Calu3 (cell line): Measurements from ENCODE around the gene CCL4. TPM values are rescaled to one million over a fixed set of nuclear protein-coding genes. Genes with fewer than 3 reads are reported as not detected.
"Not testable (repeated sequence)": the region's sequence is repeated elsewhere in the genome, so short reads cannot be mapped to it uniquely, and the experiment has no call there.

Source experiments
- BruUV-seq: library from RNA; stranded (reverse); fragments of 400-500 nt; replicated peaks from 2 replicates; lab custom pipeline; 2021; lab: Mats Ljungman, UMichigan
- CTCF ChIA-PET: fragments of 300-600 bp; sonication (Branson Sonifier 250); formaldehyde crosslinking; loops from one replicate; lab custom pipeline; 2022; ENCODE audit warnings: antibody characterized with exemption; lab: Charles Lee
- DNase-seq: peaks from one replicate; pipeline ENCODE4 v3.0.0; 2022
- H3K27ac Mint-ChIP-seq: one replicate; pipeline ENCODE4 v1.8.0; 2022; ENCODE audit warnings: mixed read lengths; ENCODE audit not compliant: unreplicated experiment
- H3K27me3 Mint-ChIP-seq: one replicate; pipeline ENCODE4 v1.8.0; 2022; ENCODE audit warnings: mixed read lengths; ENCODE audit not compliant: unreplicated experiment
- H3K36me3 Mint-ChIP-seq: one replicate; pipeline ENCODE4 v1.8.0; 2022; ENCODE audit warnings: mild to moderate bottlenecking, moderate library complexity, mixed read lengths; ENCODE audit not compliant: insufficient read depth, unreplicated experiment
- H3K4me1 Mint-ChIP-seq: one replicate; pipeline ENCODE4 v1.8.0; 2022; ENCODE audit warnings: mild to moderate bottlenecking, low read depth, mixed read lengths; ENCODE audit not compliant: unreplicated experiment
- H3K4me3 Mint-ChIP-seq: one replicate; pipeline ENCODE4 v1.8.0; 2022; ENCODE audit warnings: mild to moderate bottlenecking, low read depth, moderate library complexity, mixed read lengths; ENCODE audit not compliant: unreplicated experiment
- H3K9me3 Mint-ChIP-seq: one replicate; pipeline ENCODE4 v1.8.0; 2022; ENCODE audit warnings: low read depth, mixed read lengths; ENCODE audit not compliant: unreplicated experiment
- intact Hi-C: fragments of 100-400 bp; cut with micrococcal nuclease; formaldehyde crosslinking; loops from one replicate; pipeline ENCODE4 v1.10.0; 2022; ENCODE audit not compliant: unreplicated experiment
- total RNA-seq: library from RNA; stranded (reverse); gene quantifications from 2 replicates; pipeline ENCODE4 v1.2.3, GENCODE V29; 2022
- TF ChIP-seq, protein P1 (sequence below): fragments of 200-600 bp; IDR thresholded peaks from one replicate; pipeline ENCODE4 v1.8.0; 2022; ENCODE audit warnings: antibody characterized with exemption; ENCODE audit not compliant: unreplicated experiment

CCL4 gene
- total RNA-seq, 1 experiment from 2014 or later, result not detected

DNA sequence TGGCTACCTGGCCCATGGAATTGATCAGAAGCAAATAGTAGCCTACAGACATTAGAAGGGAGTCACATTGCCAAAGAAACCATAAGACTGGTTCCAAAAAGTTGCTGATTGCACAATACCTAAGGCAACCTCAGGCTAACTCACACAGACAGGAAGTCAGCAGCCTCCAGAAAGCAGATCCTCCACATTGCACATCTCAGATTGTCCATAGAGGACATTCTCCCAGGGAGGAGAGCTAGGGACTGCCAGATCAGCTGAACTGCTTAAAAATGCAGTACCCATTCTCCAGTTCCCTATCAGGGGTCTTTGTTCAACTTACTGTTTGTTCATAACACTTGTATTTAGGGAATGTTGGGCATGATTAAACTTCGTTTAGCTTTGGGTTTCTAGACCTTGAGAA lies 17.9 kb upstream of the CCL4 start:
- peaks cover 9% of the 10 kb centered on the region for H3K4me1 Mint-ChIP-seq
- no peaks in the 10 kb centered on the region for H3K9me3 Mint-ChIP-seq
- no peak overlapping the region for H3K27ac Mint-ChIP-seq
- BruUV-seq, result no TSS peak
- TF ChIP-seq, protein P1, sequence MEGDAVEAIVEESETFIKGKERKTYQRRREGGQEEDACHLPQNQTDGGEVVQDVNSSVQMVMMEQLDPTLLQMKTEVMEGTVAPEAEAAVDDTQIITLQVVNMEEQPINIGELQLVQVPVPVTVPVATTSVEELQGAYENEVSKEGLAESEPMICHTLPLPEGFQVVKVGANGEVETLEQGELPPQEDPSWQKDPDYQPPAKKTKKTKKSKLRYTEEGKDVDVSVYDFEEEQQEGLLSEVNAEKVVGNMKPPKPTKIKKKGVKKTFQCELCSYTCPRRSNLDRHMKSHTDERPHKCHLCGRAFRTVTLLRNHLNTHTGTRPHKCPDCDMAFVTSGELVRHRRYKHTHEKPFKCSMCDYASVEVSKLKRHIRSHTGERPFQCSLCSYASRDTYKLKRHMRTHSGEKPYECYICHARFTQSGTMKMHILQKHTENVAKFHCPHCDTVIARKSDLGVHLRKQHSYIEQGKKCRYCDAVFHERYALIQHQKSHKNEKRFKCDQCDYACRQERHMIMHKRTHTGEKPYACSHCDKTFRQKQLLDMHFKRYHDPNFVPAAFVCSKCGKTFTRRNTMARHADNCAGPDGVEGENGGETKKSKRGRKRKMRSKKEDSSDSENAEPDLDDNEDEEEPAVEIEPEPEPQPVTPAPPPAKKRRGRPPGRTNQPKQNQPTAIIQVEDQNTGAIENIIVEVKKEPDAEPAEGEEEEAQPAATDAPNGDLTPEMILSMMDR, result no peak
- no peak for DNase-seq
- no peaks in the 10 kb centered on the region for H3K36me3 Mint-ChIP-seq
- peaks cover 69% of the 10 kb centered on the region for H3K27me3 Mint-ChIP-seq
- CTCF ChIA-PET, result interaction anchor here (0.7 kb wide), 1 partner anchor 398 kb away, joined by 4 read pairs; no protein-coding TSS in a partner anchor
- no peak overlapping the region for H3K4me3 Mint-ChIP-seq
- intact Hi-C loops, result no loop called here

DNA sequence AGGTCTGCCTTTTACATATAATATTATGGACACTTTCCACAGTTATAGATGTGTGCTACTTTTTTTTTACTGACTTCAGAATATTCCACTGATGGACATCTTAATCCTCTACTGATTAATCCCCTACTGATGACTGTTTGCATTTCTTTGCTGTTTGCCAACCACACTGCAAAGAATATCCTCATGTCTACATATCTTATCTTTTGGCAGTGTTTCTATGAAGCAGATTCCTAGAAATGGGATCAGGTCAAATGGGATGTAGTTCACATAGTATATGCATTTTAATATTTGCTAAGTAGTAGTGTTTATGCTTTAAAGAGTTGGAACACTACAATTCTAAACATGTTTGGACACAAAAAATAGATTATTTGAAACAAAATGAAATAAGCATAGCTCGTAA lies 16.8 kb upstream of the CCL4 start:
- Mint-ChIP-seq H3K4me3 (no peak overlapping the region), H3K27me3 (peaks cover 77% of the 10 kb centered on the region), H3K4me1 (peaks cover 9% of the 10 kb centered on the region), H3K9me3 (no peaks in the 10 kb centered on the region), H3K36me3 (no peaks in the 10 kb centered on the region), H3K27ac (no peak overlapping the region)
- TF ChIP-seq, protein P1, result no peak
- no TSS peak for BruUV-seq
- intact Hi-C loops, result no loop called here
- no peak for DNase-seq
- CTCF ChIA-PET, result no interaction called here

DNA sequence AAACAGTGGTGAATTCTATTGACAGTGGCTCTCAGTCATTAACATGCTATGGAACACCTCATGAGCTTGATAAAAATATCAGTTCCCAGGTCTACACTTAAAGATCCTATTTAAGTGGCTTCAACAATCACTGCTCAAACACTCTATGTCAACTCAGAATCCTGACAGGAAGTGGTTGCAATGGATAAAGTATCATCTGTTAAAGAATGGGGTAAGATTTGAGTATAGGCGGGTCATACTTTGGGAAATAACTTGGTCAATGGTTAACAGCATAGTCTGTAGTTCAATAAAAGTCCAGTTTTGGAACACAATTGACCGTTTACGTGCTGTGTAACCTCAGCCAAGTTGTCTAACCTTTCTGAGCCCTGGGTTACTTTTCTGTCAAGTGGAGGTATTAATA lies 16.2 kb upstream of the CCL4 start:
- H3K36me3 Mint-ChIP-seq, DNase-seq, H3K4me3 Mint-ChIP-seq, H3K9me3 Mint-ChIP-seq, H3K4me1 Mint-ChIP-seq, BruUV-seq, CTCF ChIA-PET, intact Hi-C loops, H3K27ac Mint-ChIP-seq: not testable (repeated sequence)
- H3K27me3 Mint-ChIP-seq, result peaks cover 76% of the 10 kb centered on the region

DNA sequence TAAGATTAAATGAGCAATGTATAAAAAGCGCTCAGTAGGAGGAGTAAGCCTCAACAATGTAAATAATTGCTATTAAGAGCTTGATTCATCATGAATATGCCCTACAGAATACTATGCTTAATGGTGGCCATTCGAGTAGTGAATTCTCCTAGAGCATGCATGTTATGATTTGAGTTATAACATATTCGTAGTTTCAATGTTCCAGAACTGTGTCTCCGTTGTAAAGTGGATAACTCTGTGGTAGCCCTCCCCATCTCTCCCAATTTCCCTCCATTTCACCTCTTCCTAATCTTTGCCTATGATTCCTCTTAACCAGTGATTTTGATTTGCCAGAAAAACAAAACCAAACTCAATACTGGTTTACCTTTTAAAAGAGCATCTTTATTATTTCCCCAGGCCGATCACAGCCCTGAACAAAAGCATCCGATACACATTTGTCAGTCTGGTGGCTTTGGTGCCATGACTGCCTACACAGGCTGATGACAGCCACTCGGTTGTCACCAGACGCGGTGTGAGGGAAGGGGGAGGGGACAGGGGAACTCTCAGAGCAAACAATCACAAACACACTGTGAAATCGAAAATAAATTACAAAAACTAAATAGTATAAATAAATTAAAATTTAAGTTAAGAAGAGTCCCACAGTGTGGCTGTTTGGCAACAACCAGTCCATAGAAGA lies 15.6 kb upstream of the CCL4 start:
- H3K4me3 Mint-ChIP-seq, H3K9me3 Mint-ChIP-seq, H3K36me3 Mint-ChIP-seq, BruUV-seq, CTCF ChIA-PET, H3K4me1 Mint-ChIP-seq, intact Hi-C loops, H3K27ac Mint-ChIP-seq, DNase-seq: not testable (repeated sequence)
- peaks cover 72% of the 10 kb centered on the region for H3K27me3 Mint-ChIP-seq

DNA sequence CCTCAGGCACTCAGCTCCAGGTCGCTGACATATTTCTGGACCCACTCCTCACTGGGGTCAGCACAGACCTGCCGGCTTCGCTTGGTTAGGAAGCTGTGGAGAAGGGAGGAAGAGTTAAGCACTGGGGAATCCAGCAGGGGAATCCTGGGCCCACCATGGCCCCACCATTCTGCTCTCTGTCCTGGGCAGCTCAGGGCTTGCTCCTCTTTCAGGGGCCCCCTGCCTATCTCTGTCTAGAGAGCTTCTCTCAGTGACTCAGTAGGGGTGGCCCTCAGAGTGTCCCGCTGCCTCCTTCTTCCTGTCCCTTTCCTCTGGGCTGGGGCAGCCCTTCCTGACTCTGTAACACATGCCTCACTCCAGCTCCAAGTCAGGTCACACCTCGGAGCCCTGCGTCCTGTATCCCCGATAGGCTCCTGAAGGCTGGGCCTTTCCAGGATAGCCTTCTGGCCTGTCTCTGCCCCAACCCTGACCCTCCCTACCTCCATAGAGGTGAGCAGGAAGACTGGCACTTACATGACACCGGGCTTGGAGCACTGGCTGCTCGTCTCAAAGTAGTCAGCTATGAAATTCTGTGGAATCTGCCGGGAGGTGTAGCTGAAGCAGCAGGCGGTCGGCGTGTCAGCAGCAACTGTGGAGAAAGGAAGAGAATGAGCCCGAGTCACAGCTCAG lies 14.8 kb upstream of the CCL4 start:
- CTCF ChIA-PET, result no interaction called here
- H3K27ac Mint-ChIP-seq, result no peak overlapping the region
- no peaks in the 10 kb centered on the region for H3K9me3 Mint-ChIP-seq
- H3K36me3 Mint-ChIP-seq, result no peaks in the 10 kb centered on the region
- no peaks in the 10 kb centered on the region for H3K4me1 Mint-ChIP-seq
- TF ChIP-seq, protein P1, result no peak
- BruUV-seq, result no TSS peak
- peaks cover 77% of the 10 kb centered on the region for H3K27me3 Mint-ChIP-seq
- H3K4me3 Mint-ChIP-seq, result no peak overlapping the region
- intact Hi-C loops, result no loop called here
- DNase-seq, result no peak
